ENCODE data around the gene AP1G2. TPM values are rescaled to one million over a fixed set of nuclear protein-coding genes. Genes with fewer than 3 reads are reported as not detected.
A peak's percentile ranks its signal among the peaks of the same experiment; 100 is the strongest.

Gene AP1G2
- total and polyA plus RNA-seq, 2 of the 13 experiments (the other 11 are each of a cell fraction or from before 2014, with no cell fraction given) = 96.9 to 611 TPM

DNA sequence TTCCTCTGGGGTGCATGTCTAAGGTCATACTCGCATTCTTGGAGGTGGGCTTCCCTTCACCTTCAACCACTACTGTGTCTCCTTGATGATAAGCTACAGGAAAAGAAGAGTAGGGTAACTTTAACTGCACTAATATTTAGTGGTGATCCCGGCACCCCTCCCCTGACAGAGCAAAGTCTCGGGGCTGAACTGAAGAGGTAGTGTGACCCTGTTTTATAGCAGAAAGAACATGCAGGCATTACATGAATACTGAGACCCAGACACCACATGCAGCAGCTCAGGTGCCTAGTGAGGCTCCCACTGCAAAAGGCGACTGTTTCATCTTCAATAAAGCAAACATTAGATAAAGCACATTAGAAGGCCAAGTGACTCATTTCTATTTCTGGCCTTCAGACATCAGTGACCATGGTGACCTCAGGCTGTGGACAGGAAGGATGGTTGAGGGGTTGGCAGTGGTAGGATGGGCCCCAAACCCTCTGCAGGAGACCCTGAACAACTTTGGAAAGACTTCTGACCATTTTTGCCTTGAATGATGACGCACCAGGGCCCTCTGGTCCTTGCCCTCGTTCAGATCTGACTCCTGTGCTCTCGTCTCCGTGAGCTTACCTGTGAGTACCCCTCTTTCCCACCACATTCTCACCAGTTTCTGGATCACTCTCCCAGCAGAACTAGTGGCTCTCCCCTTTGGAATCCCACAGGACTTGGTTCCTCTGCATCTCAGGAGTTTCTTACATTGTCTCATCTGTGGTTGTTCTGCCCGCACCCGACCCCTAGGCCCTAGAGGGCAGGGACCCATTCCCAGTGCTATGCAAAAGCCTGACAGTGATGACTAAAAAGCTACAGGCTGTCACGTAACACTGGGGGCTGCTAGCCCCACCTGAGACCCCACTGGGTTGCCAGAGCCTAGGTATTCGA, 34.8 kb upstream of the AP1G2 start (continued):
- TF ChIP-seq, protein P1, sequence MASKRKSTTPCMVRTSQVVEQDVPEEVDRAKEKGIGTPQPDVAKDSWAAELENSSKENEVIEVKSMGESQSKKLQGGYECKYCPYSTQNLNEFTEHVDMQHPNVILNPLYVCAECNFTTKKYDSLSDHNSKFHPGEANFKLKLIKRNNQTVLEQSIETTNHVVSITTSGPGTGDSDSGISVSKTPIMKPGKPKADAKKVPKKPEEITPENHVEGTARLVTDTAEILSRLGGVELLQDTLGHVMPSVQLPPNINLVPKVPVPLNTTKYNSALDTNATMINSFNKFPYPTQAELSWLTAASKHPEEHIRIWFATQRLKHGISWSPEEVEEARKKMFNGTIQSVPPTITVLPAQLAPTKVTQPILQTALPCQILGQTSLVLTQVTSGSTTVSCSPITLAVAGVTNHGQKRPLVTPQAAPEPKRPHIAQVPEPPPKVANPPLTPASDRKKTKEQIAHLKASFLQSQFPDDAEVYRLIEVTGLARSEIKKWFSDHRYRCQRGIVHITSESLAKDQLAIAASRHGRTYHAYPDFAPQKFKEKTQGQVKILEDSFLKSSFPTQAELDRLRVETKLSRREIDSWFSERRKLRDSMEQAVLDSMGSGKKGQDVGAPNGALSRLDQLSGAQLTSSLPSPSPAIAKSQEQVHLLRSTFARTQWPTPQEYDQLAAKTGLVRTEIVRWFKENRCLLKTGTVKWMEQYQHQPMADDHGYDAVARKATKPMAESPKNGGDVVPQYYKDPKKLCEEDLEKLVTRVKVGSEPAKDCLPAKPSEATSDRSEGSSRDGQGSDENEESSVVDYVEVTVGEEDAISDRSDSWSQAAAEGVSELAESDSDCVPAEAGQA (IDR thresholded peaks at IDR 0.05; ENCODE audit: low read depth) = no peak
- TF ChIP-seq, protein P1 (CRISPR knock-in tag; IDR thresholded peaks at IDR 0.05; ENCODE audit: borderline replicate concordance) = no peak
- TF ChIP-seq, protein P2, sequence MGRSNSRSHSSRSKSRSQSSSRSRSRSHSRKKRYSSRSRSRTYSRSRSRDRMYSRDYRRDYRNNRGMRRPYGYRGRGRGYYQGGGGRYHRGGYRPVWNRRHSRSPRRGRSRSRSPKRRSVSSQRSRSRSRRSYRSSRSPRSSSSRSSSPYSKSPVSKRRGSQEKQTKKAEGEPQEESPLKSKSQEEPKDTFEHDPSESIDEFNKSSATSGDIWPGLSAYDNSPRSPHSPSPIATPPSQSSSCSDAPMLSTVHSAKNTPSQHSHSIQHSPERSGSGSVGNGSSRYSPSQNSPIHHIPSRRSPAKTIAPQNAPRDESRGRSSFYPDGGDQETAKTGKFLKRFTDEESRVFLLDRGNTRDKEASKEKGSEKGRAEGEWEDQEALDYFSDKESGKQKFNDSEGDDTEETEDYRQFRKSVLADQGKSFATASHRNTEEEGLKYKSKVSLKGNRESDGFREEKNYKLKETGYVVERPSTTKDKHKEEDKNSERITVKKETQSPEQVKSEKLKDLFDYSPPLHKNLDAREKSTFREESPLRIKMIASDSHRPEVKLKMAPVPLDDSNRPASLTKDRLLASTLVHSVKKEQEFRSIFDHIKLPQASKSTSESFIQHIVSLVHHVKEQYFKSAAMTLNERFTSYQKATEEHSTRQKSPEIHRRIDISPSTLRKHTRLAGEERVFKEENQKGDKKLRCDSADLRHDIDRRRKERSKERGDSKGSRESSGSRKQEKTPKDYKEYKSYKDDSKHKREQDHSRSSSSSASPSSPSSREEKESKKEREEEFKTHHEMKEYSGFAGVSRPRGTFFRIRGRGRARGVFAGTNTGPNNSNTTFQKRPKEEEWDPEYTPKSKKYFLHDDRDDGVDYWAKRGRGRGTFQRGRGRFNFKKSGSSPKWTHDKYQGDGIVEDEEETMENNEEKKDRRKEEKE (IDR thresholded peaks at IDR 0.05) = no peak
- 0 out of 2 replicates have a peak, but pooled peaks have one; percentile 50 for TF ChIP-seq ZNF296 (CRISPR knock-in tag; conservative IDR thresholded peaks at IDR 0.05)
- no peak for TF ChIP-seq ZFAT (CRISPR knock-in tag; conservative IDR thresholded peaks at IDR 0.05)
- no peak for TF ChIP-seq SP2 (CRISPR knock-in tag; IDR thresholded peaks at IDR 0.05)
- TF ChIP-seq ZNF550 (CRISPR knock-in tag; IDR thresholded peaks at IDR 0.05; ENCODE audit: borderline replicate concordance) = no peak; the same call in 1 of the 2 replicates
- TF ChIP-seq ZNF441 (CRISPR knock-in tag; IDR thresholded peaks at IDR 0.05; ENCODE audit: borderline replicate concordance) = peak; percentile 19; the same call in 1 of the 2 replicates
- no peak for TF ChIP-seq ZNF451 (CRISPR knock-in tag; IDR thresholded peaks at IDR 0.05)
- peak; percentile 73; the same call in 1 of the 2 replicates for TF ChIP-seq ZNF317 (CRISPR knock-in tag; IDR thresholded peaks at IDR 0.05)
- TF ChIP-seq, protein P3, sequence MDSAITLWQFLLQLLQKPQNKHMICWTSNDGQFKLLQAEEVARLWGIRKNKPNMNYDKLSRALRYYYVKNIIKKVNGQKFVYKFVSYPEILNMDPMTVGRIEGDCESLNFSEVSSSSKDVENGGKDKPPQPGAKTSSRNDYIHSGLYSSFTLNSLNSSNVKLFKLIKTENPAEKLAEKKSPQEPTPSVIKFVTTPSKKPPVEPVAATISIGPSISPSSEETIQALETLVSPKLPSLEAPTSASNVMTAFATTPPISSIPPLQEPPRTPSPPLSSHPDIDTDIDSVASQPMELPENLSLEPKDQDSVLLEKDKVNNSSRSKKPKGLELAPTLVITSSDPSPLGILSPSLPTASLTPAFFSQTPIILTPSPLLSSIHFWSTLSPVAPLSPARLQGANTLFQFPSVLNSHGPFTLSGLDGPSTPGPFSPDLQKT (CRISPR knock-in tag; IDR thresholded peaks at IDR 0.05; ENCODE audit: borderline replicate concordance) = no peak
- TF ChIP-seq ATAD3A (CRISPR knock-in tag; IDR thresholded peaks at IDR 0.05) = no peak
- peak; percentile 75; the same call in 1 of the 2 replicates for TF ChIP-seq CREM (IDR thresholded peaks at IDR 0.05)
- TF ChIP-seq CREM (CRISPR knock-in tag; IDR thresholded peaks at IDR 0.05) = no peak
- peak; percentile 56 for TF ChIP-seq CREB1 (IDR thresholded peaks at IDR 0.05)
- no peak for TF ChIP-seq CREB1 (CRISPR knock-in tag; IDR thresholded peaks at IDR 0.05)
- peak; percentile 82 for TF ChIP-seq ELF3 (CRISPR knock-in tag; IDR thresholded peaks at IDR 0.05)
- peak; percentile 46; the same call in 1 of the 2 replicates for TF ChIP-seq ZFP90 (CRISPR knock-in tag; IDR thresholded peaks at IDR 0.05; ENCODE audit: borderline replicate concordance)
- no peak for TF ChIP-seq SCMH1 (CRISPR knock-in tag; IDR thresholded peaks at IDR 0.05; ENCODE audit: borderline replicate concordance)
